IMR-90 (cell line): ENCODE results near the gene CD7. TPM values are rescaled to one million over a fixed set of nuclear protein-coding genes. Genes with fewer than 3 reads are reported as not detected.

Source experiments
- ATAC-seq: fragments of 200-7000 bp; cut with Tn5 transposase; 2 replicates; pipeline ENCODE4 v1.9.1; 2020; ENCODE audit warnings: low read depth, mild to moderate bottlenecking, moderate library complexity
- BruUV-seq: library from RNA; stranded (reverse); fragments of 400-500 nt; replicated peaks from 2 replicates; lab custom pipeline; 2021; lab: Mats Ljungman, UMichigan
- CTCF ChIA-PET: fragments of 300-600 bp; formaldehyde crosslinking; extraction: SDS; loops from one replicate; lab custom pipeline; 2021; ENCODE audit warnings: antibody characterized with exemption; lab: Yijun Ruan, JAX
- POLR2A ChIA-PET: fragments of 300-600 bp; sonication (Branson Sonifier 250); formaldehyde crosslinking; loops from one replicate; lab custom pipeline; 2022; ENCODE audit warnings: antibody characterized with exemption; ENCODE audit not compliant: unreplicated experiment; lab: Charles Lee
- DNase-seq: peaks from one replicate; pipeline ENCODE4 v3.0.0; 2013
- H2AFZ ChIP-seq: replicated peaks from 2 replicates; pipeline ENCODE3; 2013; ENCODE audit warnings: low read length, mild to moderate bottlenecking; ENCODE audit not compliant: poor library complexity
- H2AK5ac ChIP-seq: 2 replicates; pipeline ENCODE4 v1.6.1; 2013; ENCODE audit warnings: low read depth, low read length, inconsistent platforms
- H2AK9ac ChIP-seq: replicated peaks from 2 replicates; pipeline ENCODE3; 2013; ENCODE audit warnings: mild to moderate bottlenecking, low read depth, low read length, moderate library complexity; ENCODE audit not compliant: poor library complexity
- H2BK120ac ChIP-seq: 2 replicates; pipeline ENCODE4 v1.6.1; 2013; ENCODE audit warnings: low read depth, low read length, inconsistent platforms
- H2BK15ac ChIP-seq: 3 replicates; pipeline ENCODE4 v1.6.1; 2013; ENCODE audit warnings: low read depth, low read length, inconsistent platforms
- H2BK20ac ChIP-seq: 2 replicates; pipeline ENCODE4 v1.6.1; 2013; ENCODE audit warnings: low read depth, mild to moderate bottlenecking, inconsistent platforms, low read length, moderate library complexity
- H2BK5ac ChIP-seq: 2 replicates; pipeline ENCODE4 v1.6.1; 2013; ENCODE audit warnings: mild to moderate bottlenecking, low read depth, low read length, inconsistent platforms; ENCODE audit not compliant: poor library complexity, severe bottlenecking
- H3K14ac ChIP-seq: replicated peaks from 2 replicates; pipeline ENCODE4 v1.6.1; 2013; ENCODE audit warnings: low read depth, low read length, inconsistent platforms
- H3K18ac ChIP-seq: 2 replicates; pipeline ENCODE4 v1.6.1; 2013; ENCODE audit warnings: low read depth, low read length, control low read depth
- H3K23ac ChIP-seq: 2 replicates; pipeline ENCODE4 v1.6.1; 2013; ENCODE audit warnings: low read depth, low read length, inconsistent platforms
- H3K27ac ChIP-seq: 2 replicates; pipeline ENCODE4 v1.5.1; 2013; ENCODE audit warnings: mild to moderate bottlenecking, control low read depth, low read length; ENCODE audit not compliant: insufficient read depth
- H3K27me3 ChIP-seq: 2 replicates; pipeline ENCODE4 v1.6.1; 2013; ENCODE audit warnings: low read length; ENCODE audit not compliant: control insufficient read depth, insufficient read depth
- H3K36me3 ChIP-seq: 2 replicates; pipeline ENCODE4 v1.6.1; 2013; ENCODE audit warnings: low read length, mixed read lengths; ENCODE audit not compliant: control insufficient read depth, insufficient read depth
- H3K4ac ChIP-seq: 2 replicates; pipeline ENCODE4 v1.6.1; 2013; ENCODE audit warnings: low read depth, low read length, inconsistent platforms
- H3K4me1 ChIP-seq: 2 replicates; pipeline ENCODE4 v1.6.1; 2013; ENCODE audit warnings: low read length, mixed read lengths; ENCODE audit not compliant: control insufficient read depth, insufficient read depth
- H3K4me2 ChIP-seq: 2 replicates; pipeline ENCODE4 v1.6.1; 2013; ENCODE audit warnings: low read depth, mild to moderate bottlenecking, control low read depth, low read length, moderate library complexity
- H3K4me3 ChIP-seq: 2 replicates; pipeline ENCODE4 v1.5.1; 2013; ENCODE audit warnings: low read depth, mild to moderate bottlenecking, control low read depth, low read length, moderate library complexity; ENCODE audit not compliant: insufficient read depth
- H3K56ac ChIP-seq: 2 replicates; pipeline ENCODE4 v1.6.1; 2013; ENCODE audit warnings: low read length, inconsistent platforms; ENCODE audit not compliant: insufficient read depth; ENCODE audit errors: extremely low read depth
- H3K79me1 ChIP-seq, 2 experiments: 2 replicates each; pipeline ENCODE4 v1.6.1; 2013; ENCODE audit warnings: low read length in 2 of 2, inconsistent platforms in 1 of 2, low read depth in 1 of 2
- H3K9ac ChIP-seq: 2 replicates; pipeline ENCODE4 v1.6.1; 2013; ENCODE audit warnings: low read depth, low read length, control low read depth
- H3K9me1 ChIP-seq: 2 replicates; pipeline ENCODE4 v1.6.1; 2013; ENCODE audit warnings: low read length, inconsistent platforms; ENCODE audit not compliant: insufficient read depth
- H3K9me3 ChIP-seq: 2 replicates; pipeline ENCODE4 v1.6.1; 2013; ENCODE audit warnings: low read length; ENCODE audit not compliant: control insufficient read depth, insufficient read depth
- H4K20me1 ChIP-seq: 2 replicates; pipeline ENCODE4 v1.6.1; 2013; ENCODE audit warnings: low read length, inconsistent platforms; ENCODE audit not compliant: insufficient read depth
- H4K5ac ChIP-seq: 2 replicates; pipeline ENCODE4 v1.6.1; 2013; ENCODE audit warnings: mild to moderate bottlenecking, low read depth, low read length, control low read depth
- H4K8ac ChIP-seq, 2 experiments: 2 replicates each; pipeline ENCODE4 v1.6.1; 2013; ENCODE audit warnings: low read depth in 2 of 2, low read length in 2 of 2, control low read depth in 1 of 2, inconsistent platforms in 1 of 2
- H4K91ac ChIP-seq: 2 replicates; pipeline ENCODE4 v1.6.1; 2013; ENCODE audit warnings: low read depth, low read length, inconsistent platforms; ENCODE audit not compliant: insufficient read depth
- MAFK ChIP-seq: IDR thresholded peaks from 2 replicates; pipeline ENCODE4 v1.6.1; 2012; ENCODE audit warnings: low read depth, low read length, improper control_type of control experiment
- MAZ ChIP-seq: IDR thresholded peaks from 2 replicates; pipeline ENCODE4 v1.6.1; 2012; ENCODE audit warnings: low read depth, mild to moderate bottlenecking, low read length, improper control_type of control experiment, moderate library complexity, borderline replicate concordance
- MXI1 ChIP-seq: IDR thresholded peaks from 2 replicates; pipeline ENCODE4 v1.6.1; 2012; ENCODE audit warnings: low read depth, mild to moderate bottlenecking, low read length, moderate library complexity, borderline replicate concordance
- NFE2L2 ChIP-seq: fragments of 150-350 bp; IDR thresholded peaks from 2 replicates; pipeline ENCODE4 v1.6.1; 2016; ENCODE audit warnings: low read depth, mild to moderate bottlenecking, low read length
- USF2 ChIP-seq: fragments of 150-350 bp; IDR thresholded peaks from 2 replicates; pipeline ENCODE4 v1.6.1; 2017; ENCODE audit warnings: mild to moderate bottlenecking, antibody characterized with exemption, low read length, low read depth
- WGBS, 2 experiments: methylation state at CpG; one replicate each; pipeline versions ENCODE4 v1.1.5 to v1.1.7; 2013; ENCODE audit warnings: missing lambda C conversion rate in 2 of 2; ENCODE audit not compliant: insufficient read length in 1 of 2; ENCODE audit errors: extremely low coverage in 2 of 2; 5-methylcytosine and 5-hydroxymethylcytosine counted together
- dilution Hi-C: fragments of 300-500 bp; cut with HindIII; formaldehyde crosslinking; loops from one replicate; pipeline ENCODE4 v1.14.3; 2018; ENCODE audit warnings: low sequenced_read_pairs; ENCODE audit not compliant: unreplicated experiment
- in situ Hi-C: fragments of 300-500 bp; cut with MboI; formaldehyde crosslinking; loops from 3 replicates; pipeline ENCODE4 v1.14.3; 2019; ENCODE audit warnings: low sequenced_read_pairs, inconsistent platforms, mixed read lengths
- intact Hi-C: fragments of 100-400 bp; cut with micrococcal nuclease; formaldehyde crosslinking; loops from 2 replicates; pipeline ENCODE4 v1.10.0; 2022
- polyA plus RNA-seq, 3 experiments: library from polyadenylated mRNA; depleted of rRNA; stranded (reverse); fragments of >200 nt; gene quantifications; 2 replicates each; pipeline ENCODE4 v1.2.3, GENCODE V29; 2012; ENCODE audit warnings: low replicate concordance in 1 of 3
- total RNA-seq: library from RNA; depleted of rRNA; stranded (reverse); fragments of >200 nt; gene quantifications from 2 replicates; pipeline ENCODE4 v1.2.3, GENCODE V29; 2012

The CD7 gene
- total and polyA plus RNA-seq, 2 of the 4 experiments (the other 2 are of a cell fraction): not detected

GRCh38 chr17:82332669-82333278 lies 15.4 kb upstream of the CD7 start:
- dilution Hi-C loops (no loop called here), in situ Hi-C loops (no loop called here), intact Hi-C loops (no loop called here)
- no peak overlapping the region for H2BK120ac ChIP-seq
- WGBS, 2 experiments: 41% methylated on average over 10 of the region's 32 CpGs; no CpG with 5 or more reads in 1 of the 2 experiments
- H3K27me3 ChIP-seq: peaks cover 3% of the 10 kb centered on the region; the same call in 1 of the 2 replicates
- peak overlapping the region; percentile 78 for H2AK5ac ChIP-seq
- no peak overlapping the region for H4K91ac ChIP-seq
- no peaks in the 10 kb centered on the region for H3K36me3 ChIP-seq
- TF ChIP-seq MAZ: no peak
- TF ChIP-seq MAFK: peak; percentile 99
- TF ChIP-seq NFE2L2: no peak
- no peak for TF ChIP-seq USF2
- TF ChIP-seq MXI1: no peak
- peak overlapping the region; percentile 67 for H3K4me3 ChIP-seq
- 0 out of 4 replicates have a peak, but pooled peaks cover 0 to 3% of the 10 kb centered on the region in 2 experiments for H3K79me1 ChIP-seq
- no TSS peak for BruUV-seq
- DNase-seq (peak; percentile 55), ATAC-seq (peak; percentile 11)
- H3K18ac ChIP-seq: no peak overlapping the region; the same call in 1 of the 2 replicates
- H3K4ac ChIP-seq: peak overlapping the region; percentile 1; the same call in 1 of the 2 replicates
- H3K4me1 ChIP-seq: peaks cover 24% of the 10 kb centered on the region
- H3K4me2 ChIP-seq: peak overlapping the region; percentile 94
- no peak overlapping the region for H2BK5ac ChIP-seq
- H3K14ac ChIP-seq: 0 out of 2 replicates have a peak overlapping the region, but pooled peaks have one; percentile 33
- H4K20me1 ChIP-seq: no peaks in the 10 kb centered on the region
- H3K9me3 ChIP-seq: no peaks in the 10 kb centered on the region
- POLR2A ChIA-PET: no interaction called here
- peak overlapping the region; percentile 6; the same call in 1 of the 2 replicates for H4K5ac ChIP-seq
- no peak overlapping the region; a peak in 1 of 4 replicates for H4K8ac ChIP-seq
- H3K9ac ChIP-seq: peak overlapping the region; percentile 49; the same call in 1 of the 2 replicates
- no peak overlapping the region for H3K27ac ChIP-seq
- peak overlapping the region; percentile 76 for H2AFZ ChIP-seq
- peak overlapping the region; percentile 79; the same call in 1 of the 2 replicates for H3K23ac ChIP-seq
- CTCF ChIA-PET: no interaction called here
- no peak overlapping the region for H2BK20ac ChIP-seq
- H3K9me1 ChIP-seq: no peaks in the 10 kb centered on the region
- H3K56ac ChIP-seq: no peak overlapping the region
- H2BK15ac ChIP-seq: no peak overlapping the region
- H2AK9ac ChIP-seq: peak overlapping the region; percentile 75
